Pancreas (tissue), 10 donors: ENCODE measurements around the gene KRTAP5-4. TPM values are rescaled to one million over a fixed set of nuclear protein-coding genes. Genes with fewer than 3 reads are reported as not detected.
"Not testable (repeated sequence)": the region's sequence is repeated elsewhere in the genome, so short reads cannot be mapped to it uniquely, and the experiment has no call there.

ENCODE experiments used
- ATAC-seq, 4 donors: fragments of 200-7000 bp; cut with Tn5 transposase; one replicate each; pipeline versions ENCODE4 v1.8.0 to v1.9.1; 2020; ENCODE audit warnings: mild to moderate bottlenecking in 4 of 4, moderate library complexity in 4 of 4
- DNase-seq, 6 donors: peaks; one replicate each; pipeline ENCODE4 v3.0.0-alpha.2; 2020
- FAIRE-seq: peaks from 2 replicates; lab custom pipeline; 2012; peaks lifted over from hg19 to GRCh38; lab: Jason Lieb, UNC
- H3K27ac ChIP-seq, 4 donors: fragments of 200-600 bp; sonication (generic); 1 replicate in 3 of 4; 2 replicates in 1 of 4; pipeline versions ENCODE4 v1.5.0 to v1.8.0; 2020
- H3K27me3 ChIP-seq, 4 donors: fragments of 200-600 bp; one replicate each; pipeline ENCODE4 v1.8.0; 2021
- H3K36me3 ChIP-seq, 3 donors: fragments of 200-600 bp; sonication (generic) in 1 of 3; one replicate each; pipeline versions ENCODE4 v1.5.0 to v1.8.0; 2020 to 2021
- H3K4me1 ChIP-seq, 3 donors: fragments of 200-600 bp; one replicate each; pipeline ENCODE4 v1.8.0; 2021
- H3K4me3 ChIP-seq, 4 donors: fragments of 200-600 bp; sonication (generic) in 2 of 4; one replicate each; pipeline versions ENCODE4 v1.5.0 to v1.8.0; 2020 to 2021
- H3K9me3 ChIP-seq, 4 donors: fragments of 200-600 bp; one replicate each; pipeline ENCODE4 v1.8.0; 2021
- WGBS, 2 donors: extraction: QIAGEN DNeasy Blood & Tissue Kit; methylation state at CpG; one replicate each; pipeline ENCODE4 v1.1.7; 2013; 5-methylcytosine and 5-hydroxymethylcytosine counted together
- intact Hi-C, 3 donors: fragments of 100-400 bp; cut with DNase I; formaldehyde crosslinking; loops; one replicate each; pipeline versions ENCODE4 v1.11.1 to v1.14.2; 2022
- polyA plus RNA-seq, 2 donors: library from polyadenylated mRNA; stranded (reverse); fragments of 200-250 nt; gene quantifications; one replicate each; pipeline ENCODE4 v1.2.3, GENCODE V29; 2013
- total RNA-seq, 6 donors: library from RNA; stranded (reverse); fragmentation: NEBNext Ultra II Directional in 4 of 6; extraction: Animal tissue kit (Norgen Biotek cat#: 25700) in 4 of 6; gene quantifications; one replicate each; pipeline versions ENCODE4 v1.2.1 to v1.2.4, GENCODE V29; 2021 to 2023
- TF ChIP-seq, protein P1 (sequence below), 4 donors: fragments of 200-600 bp; sonication (generic) in 3 of 4; IDR thresholded peaks; one replicate each; pipeline versions ENCODE4 v1.5.0 to v1.8.0; 2021; ENCODE audit warnings: antibody characterized with exemption in 4 of 4
- donor health status: healthy with polysubstance abuse.
- donor health status: DM: no; HTN: no; CAD: no; lungs with moderate emphysema.
- donor health status: DM: no; HTN: no; CAD: no.
- donor health status: control.
- donor health status: control.
- donor health status: Bipolar disorder and iron deficiency.
- donor health status: DM: yes; HTN: yes; CAD: no.
- donor health status: DM: no; HTN: no; CAD: no.
- donor health status: DM: no; HTN: no; CAD: no.
- donor health status: DM: yes; HTN: yes; CAD: no.

The KRTAP5-4 gene
- total and polyA plus RNA-seq, 8 donors, result not detected

GRCh38 chr11:1592628-1593027, 29.3 kb downstream of the KRTAP5-4 start:
- intact Hi-C loops, result no loop called here
- 54 to 63% methylated on average over 9 of the region's 9 CpGs for WGBS, 2 donors

DNA sequence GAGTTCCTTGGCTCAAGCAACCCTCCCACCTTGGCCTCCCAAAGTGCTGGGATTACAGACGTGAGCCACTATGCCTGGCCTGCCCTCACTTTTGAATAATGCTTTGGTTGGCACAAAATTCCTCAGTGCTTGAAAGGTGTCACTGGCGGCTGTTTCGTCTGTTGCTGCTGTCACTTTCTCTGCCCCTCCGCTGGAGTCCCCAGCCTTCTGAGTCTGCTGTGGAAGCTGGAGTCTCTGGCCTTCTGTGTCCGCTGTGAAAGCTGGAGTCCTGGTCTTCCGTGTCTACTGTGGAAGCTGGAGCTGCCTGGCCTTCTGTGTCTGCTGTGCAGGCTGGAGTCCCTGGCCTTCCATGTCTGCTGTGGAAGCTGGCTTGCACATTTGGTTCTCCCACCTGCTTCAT, 31.9 kb downstream of the KRTAP5-4 start:
- 94% methylated on average over 6 of the region's 6 CpGs for WGBS, 2 donors
- H3K4me3 ChIP-seq, result no peak overlapping the region
- DNase-seq, result peak in 1 of 6 donors; percentile 30
- no peaks in the 10 kb centered on the region for H3K9me3 ChIP-seq
- no peak for ATAC-seq
- no peaks in the 10 kb centered on the region for H3K36me3 ChIP-seq
- H3K27ac ChIP-seq, result no peak overlapping the region
- H3K4me1 ChIP-seq, result no peaks in the 10 kb centered on the region
- TF ChIP-seq, protein P1, sequence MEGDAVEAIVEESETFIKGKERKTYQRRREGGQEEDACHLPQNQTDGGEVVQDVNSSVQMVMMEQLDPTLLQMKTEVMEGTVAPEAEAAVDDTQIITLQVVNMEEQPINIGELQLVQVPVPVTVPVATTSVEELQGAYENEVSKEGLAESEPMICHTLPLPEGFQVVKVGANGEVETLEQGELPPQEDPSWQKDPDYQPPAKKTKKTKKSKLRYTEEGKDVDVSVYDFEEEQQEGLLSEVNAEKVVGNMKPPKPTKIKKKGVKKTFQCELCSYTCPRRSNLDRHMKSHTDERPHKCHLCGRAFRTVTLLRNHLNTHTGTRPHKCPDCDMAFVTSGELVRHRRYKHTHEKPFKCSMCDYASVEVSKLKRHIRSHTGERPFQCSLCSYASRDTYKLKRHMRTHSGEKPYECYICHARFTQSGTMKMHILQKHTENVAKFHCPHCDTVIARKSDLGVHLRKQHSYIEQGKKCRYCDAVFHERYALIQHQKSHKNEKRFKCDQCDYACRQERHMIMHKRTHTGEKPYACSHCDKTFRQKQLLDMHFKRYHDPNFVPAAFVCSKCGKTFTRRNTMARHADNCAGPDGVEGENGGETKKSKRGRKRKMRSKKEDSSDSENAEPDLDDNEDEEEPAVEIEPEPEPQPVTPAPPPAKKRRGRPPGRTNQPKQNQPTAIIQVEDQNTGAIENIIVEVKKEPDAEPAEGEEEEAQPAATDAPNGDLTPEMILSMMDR (IDR thresholded peaks at IDR 0.05), result no peak
- no peak for FAIRE-seq
- H3K27me3 ChIP-seq, result no peaks in the 10 kb centered on the region
- intact Hi-C loops, result no loop called here

More at GRCh38 chr11:1592628-1593027, 29.3 kb downstream of the KRTAP5-4 start:
- FAIRE-seq (no peak), ATAC-seq (no peak), DNase-seq (no peak)
- Histone ChIP-seq H3K4me1 (no peaks in the 10 kb centered on the region), H3K4me3 (no peak overlapping the region), H3K27me3 (no peaks in the 10 kb centered on the region), H3K27ac (no peak overlapping the region), H3K36me3 (no peaks in the 10 kb centered on the region), H3K9me3 (no peaks in the 10 kb centered on the region)
- TF ChIP-seq, protein P1 (IDR thresholded peaks at IDR 0.05), result no peak

- FAIRE-seq, intact Hi-C loops: not testable (repeated sequence)
- peak in 1 of 6 donors; percentile 8 for DNase-seq
Measured at GRCh38 chr11:1589191-1589963, 32.6 kb downstream of the KRTAP5-4 start.

DNA sequence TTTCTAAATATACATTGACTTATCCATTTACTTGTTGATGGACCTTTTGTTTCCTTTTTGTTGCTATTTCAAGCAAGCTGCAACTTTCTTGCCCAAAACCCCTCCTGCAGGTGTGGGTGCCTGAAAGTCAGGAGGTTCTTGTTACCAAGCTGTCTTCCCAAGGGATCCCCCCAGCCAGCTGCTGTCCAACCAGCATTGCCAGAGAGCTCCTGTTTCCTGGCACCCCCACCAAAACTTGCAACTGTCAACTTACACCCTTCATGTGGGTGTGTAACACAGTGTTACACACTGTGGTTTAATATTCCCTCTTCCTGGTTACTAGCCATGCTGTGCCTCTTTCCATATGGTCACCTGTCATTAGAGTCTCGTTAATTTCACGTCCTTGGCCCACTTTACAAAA, 35.2 kb downstream of the KRTAP5-4 start:
- DNase-seq, result peak in 1 of 6 donors; percentile 17
- TF ChIP-seq, protein P1 (IDR thresholded peaks at IDR 0.05), result no peak
- intact Hi-C loops, result no loop called here

More at GRCh38 chr11:1589191-1589963, 32.6 kb downstream of the KRTAP5-4 start:
- not testable (repeated sequence) for H3K4me1 ChIP-seq, H3K27ac ChIP-seq, ATAC-seq, H3K9me3 ChIP-seq, H3K27me3 ChIP-seq, H3K36me3 ChIP-seq, H3K4me3 ChIP-seq
- 67 to 71% methylated on average over 7 to 8 of the region's 10 CpGs for WGBS, 2 donors

DNA sequence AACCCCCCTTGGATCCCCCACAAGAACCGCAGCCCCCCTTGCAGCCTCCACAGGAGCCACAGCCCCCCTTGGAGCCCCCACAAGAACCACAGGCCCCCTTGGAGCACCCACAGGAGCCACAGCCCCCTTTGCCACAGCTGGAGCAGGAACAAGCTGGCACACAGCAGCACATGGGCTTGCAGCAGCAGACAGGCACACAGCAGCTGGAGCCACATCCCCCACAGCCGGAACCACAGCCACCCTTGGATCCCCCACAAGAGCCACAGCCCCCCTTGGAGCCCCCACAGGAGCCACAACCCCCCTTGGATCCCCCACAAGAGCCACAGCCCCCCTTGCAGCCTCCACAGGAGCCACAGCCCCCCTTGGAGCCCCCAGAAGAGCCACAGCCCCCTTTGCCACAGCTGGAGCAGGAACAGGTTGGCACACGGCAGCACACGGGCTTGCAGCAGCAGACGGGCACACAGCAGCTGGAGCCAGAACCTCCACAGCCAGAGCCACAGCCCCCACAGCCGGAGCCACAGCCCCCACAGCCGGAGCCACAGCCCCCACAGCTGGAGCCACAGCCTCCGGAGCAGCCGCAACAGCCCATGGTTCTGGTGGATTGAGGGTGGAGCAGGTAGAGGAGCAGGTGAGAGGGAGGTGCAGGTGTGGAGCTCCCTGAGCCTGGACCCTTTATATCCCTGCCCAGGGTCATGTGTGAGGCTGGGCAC, 37.1 kb downstream of the KRTAP5-4 start, which contains the start of gene KRTAP5-1:
TSS of gene KRTAP5-1 (minus strand) at position 623 of the 710 bp plus-strand sequence. CDS start at position 589, 34 bp downstream.
- H3K27ac ChIP-seq, H3K9me3 ChIP-seq, H3K27me3 ChIP-seq, intact Hi-C loops, H3K4me3 ChIP-seq, FAIRE-seq, H3K4me1 ChIP-seq, H3K36me3 ChIP-seq, ATAC-seq: not testable (repeated sequence)
- DNase-seq, result peak in 1 of 6 donors; percentile 33
- 88 to 92% methylated on average over 9 of the region's 9 CpGs for WGBS, 2 donors

More for the DNA sequence above, 35.2 kb downstream of the KRTAP5-4 start:
- no peaks in the 10 kb centered on the region for H3K9me3 ChIP-seq
- no peak overlapping the region for H3K4me3 ChIP-seq
- H3K36me3 ChIP-seq, result no peaks in the 10 kb centered on the region
- no peak overlapping the region for H3K27ac ChIP-seq
- FAIRE-seq (no peak), ATAC-seq (no peak)
- H3K27me3 ChIP-seq, result no peaks in the 10 kb centered on the region
- WGBS, 2 donors, result 88 to 89% methylated on average over 2 of the region's 2 CpGs
- no peaks in the 10 kb centered on the region for H3K4me1 ChIP-seq

GRCh38 chr11:1582909-1583308, 39.0 kb downstream of the KRTAP5-4 start:
- H3K27ac ChIP-seq, H3K36me3 ChIP-seq, H3K9me3 ChIP-seq, FAIRE-seq, H3K4me1 ChIP-seq, ATAC-seq, H3K4me3 ChIP-seq, H3K27me3 ChIP-seq, DNase-seq, intact Hi-C loops: not testable (repeated sequence)
- WGBS, 2 donors, result 82% methylated on average over 2 of the region's 2 CpGs
